ENCODE measurements around the gene TERC.

GRCh38 chr3:169751875-169752274 is 13.0 kb downstream of the TERC start:
- TF ChIP-seq, protein P1, sequence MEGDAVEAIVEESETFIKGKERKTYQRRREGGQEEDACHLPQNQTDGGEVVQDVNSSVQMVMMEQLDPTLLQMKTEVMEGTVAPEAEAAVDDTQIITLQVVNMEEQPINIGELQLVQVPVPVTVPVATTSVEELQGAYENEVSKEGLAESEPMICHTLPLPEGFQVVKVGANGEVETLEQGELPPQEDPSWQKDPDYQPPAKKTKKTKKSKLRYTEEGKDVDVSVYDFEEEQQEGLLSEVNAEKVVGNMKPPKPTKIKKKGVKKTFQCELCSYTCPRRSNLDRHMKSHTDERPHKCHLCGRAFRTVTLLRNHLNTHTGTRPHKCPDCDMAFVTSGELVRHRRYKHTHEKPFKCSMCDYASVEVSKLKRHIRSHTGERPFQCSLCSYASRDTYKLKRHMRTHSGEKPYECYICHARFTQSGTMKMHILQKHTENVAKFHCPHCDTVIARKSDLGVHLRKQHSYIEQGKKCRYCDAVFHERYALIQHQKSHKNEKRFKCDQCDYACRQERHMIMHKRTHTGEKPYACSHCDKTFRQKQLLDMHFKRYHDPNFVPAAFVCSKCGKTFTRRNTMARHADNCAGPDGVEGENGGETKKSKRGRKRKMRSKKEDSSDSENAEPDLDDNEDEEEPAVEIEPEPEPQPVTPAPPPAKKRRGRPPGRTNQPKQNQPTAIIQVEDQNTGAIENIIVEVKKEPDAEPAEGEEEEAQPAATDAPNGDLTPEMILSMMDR (IDR thresholded peaks at IDR 0.05; ENCODE audit: insufficient read depth, low read length) = no peak
- TF ChIP-seq, protein P2, sequence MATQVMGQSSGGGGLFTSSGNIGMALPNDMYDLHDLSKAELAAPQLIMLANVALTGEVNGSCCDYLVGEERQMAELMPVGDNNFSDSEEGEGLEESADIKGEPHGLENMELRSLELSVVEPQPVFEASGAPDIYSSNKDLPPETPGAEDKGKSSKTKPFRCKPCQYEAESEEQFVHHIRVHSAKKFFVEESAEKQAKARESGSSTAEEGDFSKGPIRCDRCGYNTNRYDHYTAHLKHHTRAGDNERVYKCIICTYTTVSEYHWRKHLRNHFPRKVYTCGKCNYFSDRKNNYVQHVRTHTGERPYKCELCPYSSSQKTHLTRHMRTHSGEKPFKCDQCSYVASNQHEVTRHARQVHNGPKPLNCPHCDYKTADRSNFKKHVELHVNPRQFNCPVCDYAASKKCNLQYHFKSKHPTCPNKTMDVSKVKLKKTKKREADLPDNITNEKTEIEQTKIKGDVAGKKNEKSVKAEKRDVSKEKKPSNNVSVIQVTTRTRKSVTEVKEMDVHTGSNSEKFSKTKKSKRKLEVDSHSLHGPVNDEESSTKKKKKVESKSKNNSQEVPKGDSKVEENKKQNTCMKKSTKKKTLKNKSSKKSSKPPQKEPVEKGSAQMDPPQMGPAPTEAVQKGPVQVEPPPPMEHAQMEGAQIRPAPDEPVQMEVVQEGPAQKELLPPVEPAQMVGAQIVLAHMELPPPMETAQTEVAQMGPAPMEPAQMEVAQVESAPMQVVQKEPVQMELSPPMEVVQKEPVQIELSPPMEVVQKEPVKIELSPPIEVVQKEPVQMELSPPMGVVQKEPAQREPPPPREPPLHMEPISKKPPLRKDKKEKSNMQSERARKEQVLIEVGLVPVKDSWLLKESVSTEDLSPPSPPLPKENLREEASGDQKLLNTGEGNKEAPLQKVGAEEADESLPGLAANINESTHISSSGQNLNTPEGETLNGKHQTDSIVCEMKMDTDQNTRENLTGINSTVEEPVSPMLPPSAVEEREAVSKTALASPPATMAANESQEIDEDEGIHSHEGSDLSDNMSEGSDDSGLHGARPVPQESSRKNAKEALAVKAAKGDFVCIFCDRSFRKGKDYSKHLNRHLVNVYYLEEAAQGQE (IDR thresholded peaks at IDR 0.05; ENCODE audit: insufficient replicate concordance, low read depth) = no peak
